Measurements from ENCODE around the gene IFI44L. TPM values are rescaled to one million over a fixed set of nuclear protein-coding genes. Genes with fewer than 3 reads are reported as not detected.

Gene IFI44L
- polyA plus RNA-seq, 3 donors, result 2.7 to 11.0 (median 3.7) TPM

DNA sequence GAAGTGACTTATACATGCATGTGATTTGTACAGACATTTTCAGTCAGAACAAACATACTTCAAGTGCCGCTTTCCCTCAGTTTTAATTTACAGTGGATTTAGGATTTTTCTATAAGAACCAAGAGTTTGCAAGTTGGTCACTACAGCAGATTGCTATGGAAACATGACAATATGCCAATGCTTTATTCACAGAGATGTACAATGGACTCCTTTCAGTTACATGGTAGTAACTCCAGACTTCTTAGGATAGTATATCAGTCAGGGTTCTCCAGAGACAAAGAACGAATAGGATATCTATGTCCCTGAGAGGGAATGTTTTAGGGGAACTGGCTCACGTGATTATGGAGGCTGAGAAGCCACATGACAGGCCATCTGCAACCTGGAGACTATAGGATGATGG lies 56.7 kb downstream of the IFI44L start:
- no peak overlapping the region for H3K27ac ChIP-seq (ENCODE audit: low read depth, low read length)
- WGBS, 3 donors, result 63 to 82% (median 73%) methylated on average over 3 of the region's 3 CpGs

DNA sequence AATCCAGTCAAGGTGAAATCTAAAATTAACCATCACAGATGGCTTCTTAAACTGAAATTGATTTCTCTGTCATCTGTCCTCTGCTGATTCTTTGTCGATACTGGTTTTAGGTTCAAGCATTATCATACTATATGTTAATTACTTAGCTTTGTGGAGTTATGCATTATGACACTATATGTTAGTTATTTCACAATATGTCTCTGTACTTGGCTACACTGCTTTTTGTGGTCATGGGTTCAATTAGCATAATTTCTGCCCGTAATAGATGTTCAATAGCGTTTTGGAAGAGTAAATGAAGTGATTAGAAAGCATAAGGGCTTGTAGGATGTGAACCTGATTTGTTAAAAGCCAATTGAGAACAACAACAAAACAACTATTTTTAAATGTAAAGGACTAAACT lies 57.5 kb downstream of the IFI44L start:
- WGBS, 3 donors, result 88 to 95% (median 89%) methylated on average over 3 of the region's 3 CpGs
- no peak overlapping the region for H3K27ac ChIP-seq (ENCODE audit: low read depth, low read length)

DNA sequence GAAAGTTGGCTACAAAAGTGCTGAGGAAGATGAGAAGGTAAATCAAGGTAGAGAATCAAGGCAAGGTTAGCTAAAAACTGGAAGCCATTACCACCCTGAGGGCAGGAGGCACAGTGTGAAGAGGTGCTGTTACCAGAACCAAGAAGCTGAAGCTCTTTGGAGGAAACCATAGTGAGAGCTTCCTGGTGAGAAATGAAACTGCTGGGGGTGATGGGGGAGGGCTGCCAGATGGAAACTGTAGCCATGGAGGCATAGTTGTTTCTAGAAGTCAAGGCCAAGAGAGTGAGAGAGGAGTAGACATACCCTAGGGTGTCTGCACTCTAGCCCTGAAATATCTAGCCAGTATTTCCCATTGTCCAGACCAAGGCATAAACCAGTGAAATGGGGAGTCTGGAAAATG lies 58.1 kb downstream of the IFI44L start:
- no peak overlapping the region for H3K27ac ChIP-seq (ENCODE audit: low read depth, low read length)

DNA sequence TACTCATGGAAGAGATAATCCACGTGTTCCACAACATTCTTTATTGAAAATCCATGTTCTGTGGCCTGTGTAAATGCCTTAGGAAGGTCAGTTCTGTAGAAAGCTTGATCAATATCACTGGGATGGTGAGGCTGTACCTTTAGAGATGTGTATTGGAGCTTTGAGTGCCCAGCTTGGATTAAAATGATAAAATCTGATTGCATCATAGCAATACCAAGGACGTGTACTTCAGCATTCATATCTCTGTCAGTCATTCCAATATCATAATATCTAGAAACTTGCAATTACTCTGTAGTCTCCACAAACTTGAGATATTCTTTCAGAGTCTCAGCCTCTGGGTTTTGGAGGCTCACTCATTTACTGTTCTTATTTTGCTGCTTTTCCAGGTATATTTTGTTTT lies 61.0 kb downstream of the IFI44L start:
- H3K27ac ChIP-seq (ENCODE audit: low read depth, low read length), result no peak overlapping the region
- 54 to 75% (median 71%) methylated on average over 2 of the region's 2 CpGs for WGBS, 3 donors

DNA sequence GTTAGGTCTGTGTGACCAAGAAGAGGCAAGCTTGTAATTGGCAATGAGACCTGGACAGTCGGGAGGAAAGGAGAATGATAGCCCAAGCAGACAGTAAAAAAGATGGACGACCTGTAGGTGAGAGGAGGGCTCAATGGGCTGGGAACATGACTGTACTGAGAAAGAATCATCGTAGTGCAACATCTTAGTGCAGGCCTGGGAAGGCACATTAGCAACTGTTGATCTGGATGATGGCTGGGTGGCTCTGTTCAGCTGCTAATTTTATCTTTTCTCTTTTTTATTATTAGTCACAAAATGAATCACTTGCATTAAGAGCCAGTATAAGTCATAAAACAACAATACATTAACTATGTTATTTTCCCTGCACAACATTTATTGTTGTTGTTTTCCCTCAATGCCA lies 62.2 kb downstream of the IFI44L start:
- WGBS, 3 donors, result 51 to 70% (median 60%) methylated on average over 3 of the region's 3 CpGs

DNA sequence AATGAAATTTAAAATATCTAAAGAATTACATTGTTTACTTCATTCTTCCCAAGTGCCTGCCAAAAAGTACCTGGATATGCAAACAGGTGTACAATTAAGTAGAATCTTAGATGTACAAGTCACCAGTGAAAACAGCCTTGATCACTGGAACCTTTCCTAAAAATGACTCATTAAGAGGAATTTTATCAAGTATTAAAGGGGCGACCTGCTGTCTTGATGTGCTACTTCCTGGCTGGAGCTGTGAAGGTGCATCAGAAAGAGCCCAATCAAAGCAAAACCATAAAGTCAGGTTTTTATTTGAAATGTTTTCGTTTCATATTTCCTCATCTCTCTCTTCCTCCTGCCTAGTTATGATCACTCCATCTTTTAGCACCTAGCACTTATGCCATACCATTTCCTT lies 62.8 kb downstream of the IFI44L start:
- no peak overlapping the region for H3K27ac ChIP-seq (ENCODE audit: low read depth, low read length)
- 48 to 72% (median 69%) methylated on average over 2 of the region's 2 CpGs for WGBS, 3 donors

More for the DNA sequence above, 62.2 kb downstream of the IFI44L start:
- H3K27ac ChIP-seq (ENCODE audit: low read depth, low read length), result no peak overlapping the region

DNA sequence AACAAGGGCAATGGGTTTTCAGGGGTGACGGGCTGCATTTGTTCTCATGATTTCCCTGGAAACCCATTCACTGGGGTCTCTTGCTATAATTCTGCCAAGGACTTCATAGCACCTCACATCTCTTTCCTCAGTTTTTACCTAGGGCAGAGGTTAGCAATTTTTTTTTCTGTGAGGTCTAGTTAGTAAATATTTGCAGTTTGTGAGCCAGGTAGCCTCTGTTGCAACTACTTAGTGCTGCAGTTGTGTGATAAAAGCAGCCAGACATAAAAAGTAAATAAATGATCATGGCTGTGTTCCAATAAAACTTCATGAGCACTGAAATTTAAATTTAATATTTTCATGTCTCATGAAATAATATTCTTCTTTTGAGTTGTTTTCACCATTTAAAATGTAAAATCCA lies 67.1 kb downstream of the IFI44L start:
- WGBS, 3 donors, result 96 to 98% (median 97%) methylated on average over 1 of the region's 1 CpG
- H3K27ac ChIP-seq (ENCODE audit: low read depth, low read length), result no peak overlapping the region

DNA sequence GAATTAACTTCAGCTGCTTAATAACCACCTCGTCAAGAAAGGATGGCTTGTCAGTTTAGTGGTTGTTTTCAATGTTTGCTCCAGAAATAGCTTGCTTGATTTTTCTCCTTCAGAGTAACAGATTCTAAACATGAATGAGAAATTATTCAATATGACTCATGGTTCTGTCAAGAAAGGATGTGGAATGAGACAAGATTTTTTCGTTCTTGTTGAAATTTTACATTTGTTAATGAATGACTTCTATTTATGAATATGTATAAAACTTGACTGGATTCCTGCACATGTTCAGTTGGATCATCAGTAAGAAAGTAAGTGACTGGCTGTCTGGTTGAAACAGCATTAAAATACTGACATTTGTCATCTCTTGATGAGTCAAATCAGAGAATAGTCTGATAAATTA lies 67.7 kb downstream of the IFI44L start:
- no peak overlapping the region for H3K27ac ChIP-seq (ENCODE audit: low read depth, low read length)
- 69 to 75% (median 75%) methylated on average over 2 of the region's 2 CpGs for WGBS, 3 donors

DNA sequence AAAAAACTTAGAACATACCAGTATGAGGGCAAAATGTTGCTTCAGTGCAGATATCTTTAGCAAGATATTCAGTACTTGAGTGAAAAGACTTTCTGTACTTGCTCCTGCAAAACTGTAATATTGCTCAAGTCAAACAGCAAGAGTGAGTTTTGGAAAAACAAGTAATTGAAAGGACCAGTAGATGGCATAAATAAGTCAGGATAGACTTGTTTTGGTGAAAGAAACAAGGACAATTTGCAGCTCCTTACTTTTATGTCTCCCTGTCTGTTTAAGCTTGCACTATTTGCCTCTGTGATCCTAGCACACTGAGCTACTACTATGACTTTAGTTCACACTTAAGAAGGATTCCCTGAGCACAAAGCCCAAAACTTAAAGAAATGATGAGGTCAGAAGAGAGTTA lies 68.4 kb downstream of the IFI44L start:
- H3K27ac ChIP-seq (ENCODE audit: low read depth, low read length), result no peak overlapping the region

DNA sequence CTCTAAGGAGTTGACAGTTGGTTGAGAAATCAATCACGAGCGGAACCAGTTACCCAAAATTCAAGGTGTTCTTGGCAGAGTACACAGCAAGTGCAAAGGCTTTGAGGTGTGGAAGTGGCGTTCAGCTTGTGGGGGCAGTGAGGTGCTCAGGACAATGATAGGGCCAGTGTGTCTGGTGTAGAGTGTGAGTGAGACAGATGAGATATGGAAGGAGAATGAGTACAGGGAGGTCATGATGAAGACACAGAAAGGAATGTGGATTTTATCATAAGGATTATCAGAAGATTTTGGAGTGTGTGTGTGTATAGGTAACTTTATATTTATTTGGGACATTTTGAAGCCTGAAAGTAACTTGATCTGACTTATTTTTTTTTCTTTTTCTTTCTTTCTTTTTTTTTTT lies 70.3 kb downstream of the IFI44L start:
- no peak overlapping the region for H3K27ac ChIP-seq (ENCODE audit: low read depth, low read length)
- 85 to 93% (median 89%) methylated on average over 3 of the region's 3 CpGs for WGBS, 3 donors

DNA sequence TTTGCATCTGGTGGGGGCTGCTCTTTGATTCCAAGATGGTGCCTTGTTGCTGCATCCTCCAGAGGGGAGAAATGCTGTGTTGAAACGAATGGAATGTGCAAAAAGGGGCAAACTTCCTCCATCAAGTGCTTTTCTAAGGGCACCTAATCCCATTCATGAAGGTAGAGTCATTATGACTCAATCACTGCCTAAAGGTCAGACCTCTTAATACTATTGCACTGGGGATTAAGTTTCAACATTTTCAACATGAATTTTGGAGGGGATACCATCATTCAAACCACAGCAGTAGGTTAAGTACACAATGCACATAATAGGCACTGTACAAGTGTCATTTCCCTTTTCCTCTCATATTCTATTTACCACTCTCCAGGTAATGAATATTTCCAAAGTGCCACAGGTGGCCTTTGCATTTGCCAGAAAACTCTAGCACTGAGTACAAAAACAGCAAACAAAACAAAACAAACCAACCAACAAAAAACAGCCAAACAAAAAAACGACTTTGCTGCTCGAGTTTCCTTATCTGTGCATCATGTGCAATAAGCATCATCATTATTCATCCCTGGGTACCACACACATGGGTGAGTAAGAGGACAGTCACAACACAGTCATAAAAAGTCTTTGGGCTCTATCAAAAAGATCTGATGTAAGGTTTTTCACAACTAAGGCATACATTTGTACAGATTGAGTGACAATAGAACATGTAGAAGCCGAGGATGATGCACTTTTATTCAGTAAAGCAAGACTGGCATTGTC lies 71.9 kb downstream of the IFI44L start:
- 39 to 66% (median 64%) methylated on average over 4 of the region's 4 CpGs for WGBS, 3 donors
- H3K27ac ChIP-seq (ENCODE audit: low read depth, low read length), result no peak overlapping the region

Other genes with a start within 250 kb of the IFI44L start
- gene PTGFR, start 129.5 kb upstream of the IFI44L start, polyA plus RNA-seq, result 1 to 10 TPM in 1 of 3 donors, under 1 TPM in 2; 0.58 to 6.1 (median 0.94) TPM
- 10 to 100 TPM; 11.7 to 45.1 (median 14.6) TPM for gene IFI44, start 29.4 kb downstream of the IFI44L start, polyA plus RNA-seq

Measured in adipose tissue (tissue), 3 donors.